H9 (cell line): ENCODE measurements around the gene DCC. TPM values are rescaled to one million over a fixed set of nuclear protein-coding genes. Genes with fewer than 3 reads are reported as not detected.

Source experiments
- DNase-seq: peaks from one replicate; pipeline ENCODE4 v3.0.0-alpha.2; 2017
- H2AFZ ChIP-seq: one replicate; pipeline ENCODE4 v1.6.1; 2013; ENCODE audit warnings: mild to moderate bottlenecking, low read length, control low read depth, moderate library complexity
- H2AK5ac ChIP-seq: 2 replicates; pipeline ENCODE4 v1.6.1; 2013; ENCODE audit warnings: low read length, control low read depth, mixed read lengths; ENCODE audit not compliant: insufficient read length
- H2BK120ac ChIP-seq: one replicate; pipeline ENCODE4 v1.6.1; 2013; ENCODE audit warnings: low read depth, mild to moderate bottlenecking, low read length, control low read depth, inconsistent platforms; ENCODE audit not compliant: poor library complexity, severe bottlenecking
- H2BK12ac ChIP-seq: 2 replicates; pipeline ENCODE4 v1.6.1; 2013; ENCODE audit warnings: low read length, control low read depth, mixed read lengths, low read depth; ENCODE audit not compliant: insufficient read length
- H2BK15ac ChIP-seq: 2 replicates; pipeline ENCODE4 v1.6.1; 2013; ENCODE audit warnings: low read depth, low read length, control low read depth
- H2BK20ac ChIP-seq: one replicate; pipeline ENCODE4 v1.6.1; 2013; ENCODE audit warnings: low read depth, mild to moderate bottlenecking, low read length, control low read depth, inconsistent platforms; ENCODE audit not compliant: poor library complexity, severe bottlenecking
- H2BK5ac ChIP-seq: 2 replicates; pipeline ENCODE4 v1.6.1; 2013; ENCODE audit warnings: low read length, control low read depth, mixed read lengths; ENCODE audit not compliant: insufficient read length
- H3K14ac ChIP-seq: 2 replicates; pipeline ENCODE4 v1.6.1; 2013; ENCODE audit warnings: low read length, control low read depth; ENCODE audit not compliant: insufficient read depth
- H3K18ac ChIP-seq: 2 replicates; pipeline ENCODE4 v1.6.1; 2013; ENCODE audit warnings: low read depth, mild to moderate bottlenecking, mixed read lengths, low read length, control low read depth; ENCODE audit not compliant: insufficient read length
- H3K23ac ChIP-seq: 2 replicates; pipeline ENCODE4 v1.6.1; 2013; ENCODE audit warnings: low read length, control low read depth, mixed read lengths, low read depth; ENCODE audit not compliant: insufficient read length
- H3K23me2 ChIP-seq: 2 replicates; pipeline ENCODE4 v1.6.1; 2013; ENCODE audit warnings: low read depth, mild to moderate bottlenecking, mixed read lengths, low read length, control low read depth; ENCODE audit not compliant: insufficient read length, poor library complexity, severe bottlenecking
- H3K27ac ChIP-seq: 2 replicates; pipeline ENCODE4 v1.5.1; 2013; ENCODE audit warnings: low read length, control low read depth, mixed read lengths, low read depth; ENCODE audit not compliant: insufficient read length
- H3K27me3 ChIP-seq: 2 replicates; pipeline ENCODE4 v1.6.1; 2013; ENCODE audit warnings: low read length, control low read depth, inconsistent platforms; ENCODE audit not compliant: insufficient read depth
- H3K4ac ChIP-seq: 2 replicates; pipeline ENCODE4 v1.6.1; 2013; ENCODE audit warnings: low read depth, mild to moderate bottlenecking, control low read depth, inconsistent platforms, low read length, moderate library complexity
- H3K4me1 ChIP-seq: 2 replicates; pipeline ENCODE4 v1.6.1; 2013; ENCODE audit warnings: low read length, control low read depth, inconsistent platforms; ENCODE audit not compliant: insufficient read depth
- H3K4me2 ChIP-seq: 2 replicates; pipeline ENCODE4 v1.6.1; 2013; ENCODE audit warnings: low read length, control low read depth, mixed read lengths; ENCODE audit not compliant: insufficient read length, insufficient read depth
- H3K56ac ChIP-seq: 2 replicates; pipeline ENCODE4 v1.6.1; 2013; ENCODE audit warnings: low read depth, mild to moderate bottlenecking, mixed read lengths, low read length, control low read depth; ENCODE audit not compliant: insufficient read length
- H3K79me1 ChIP-seq: 2 replicates; pipeline ENCODE4 v1.6.1; 2013; ENCODE audit warnings: low read depth, mild to moderate bottlenecking, moderate library complexity, low read length, control low read depth, inconsistent platforms; ENCODE audit not compliant: insufficient read depth, poor library complexity, severe bottlenecking
- H3K79me2 ChIP-seq: 2 replicates; pipeline ENCODE4 v1.6.1; 2013; ENCODE audit warnings: low read length, control low read depth, inconsistent platforms; ENCODE audit not compliant: insufficient read depth
- H3K9ac ChIP-seq: 2 replicates; pipeline ENCODE4 v1.6.1; 2013; ENCODE audit warnings: low read length, control low read depth, mixed read lengths; ENCODE audit not compliant: insufficient read length; ENCODE audit errors: extremely low read depth
- H3K9me3 ChIP-seq: one replicate; pipeline ENCODE4 v1.6.1; 2013; ENCODE audit warnings: low read depth, low read length, inconsistent platforms; ENCODE audit not compliant: control insufficient read depth
- H3T11ph ChIP-seq: one replicate; pipeline ENCODE4 v1.6.1; 2013; ENCODE audit warnings: mild to moderate bottlenecking, low read length, control low read depth, inconsistent platforms
- H4K20me1 ChIP-seq: one replicate; pipeline ENCODE4 v1.6.1; 2013; ENCODE audit not compliant: control insufficient read depth, insufficient read length, insufficient read depth
- H4K5ac ChIP-seq: 2 replicates; pipeline ENCODE4 v1.6.1; 2013; ENCODE audit warnings: low read depth, mild to moderate bottlenecking, mixed read lengths, low read length, control low read depth; ENCODE audit not compliant: insufficient read length
- H4K8ac ChIP-seq: replicated peaks from 2 replicates; pipeline ENCODE4 v1.6.1; 2013; ENCODE audit warnings: low read length, control low read depth, mixed read lengths, low read depth; ENCODE audit not compliant: insufficient read length
- H4K91ac ChIP-seq: 2 replicates; pipeline ENCODE4 v1.6.1; 2013; ENCODE audit warnings: low read depth, mild to moderate bottlenecking, moderate library complexity, mixed read lengths, low read length, control low read depth; ENCODE audit not compliant: insufficient read length
- H3K27ac Mint-ChIP-seq, 3 experiments: 2 replicates in 2 of 3; 3 replicates in 1 of 3; pipeline ENCODE4 v1.8.0; 2020 to 2021; ENCODE audit warnings: mixed read lengths in 3 of 3, mild to moderate bottlenecking in 1 of 3, moderate library complexity in 1 of 3
- H3K27me3 Mint-ChIP-seq: 2 replicates; pipeline ENCODE4 v1.8.0; 2021; ENCODE audit warnings: low read depth, mild to moderate bottlenecking, moderate library complexity, mixed read lengths
- H3K36me3 Mint-ChIP-seq, 3 experiments: 2 replicates in 2 of 3; 3 replicates in 1 of 3; pipeline ENCODE4 v1.8.0; 2020 to 2021; ENCODE audit warnings: low read depth in 3 of 3, mixed read lengths in 3 of 3; ENCODE audit not compliant: insufficient read depth in 1 of 3
- H3K4me1 Mint-ChIP-seq, 2 experiments: 2 replicates each; pipeline ENCODE4 v1.8.0; 2020; ENCODE audit warnings: mixed read lengths in 2 of 2
- H3K4me3 Mint-ChIP-seq, 2 experiments: 2 replicates in 1 of 2; 3 replicates in 1 of 2; pipeline ENCODE4 v1.8.0; 2020 to 2021; ENCODE audit warnings: mild to moderate bottlenecking in 2 of 2, mixed read lengths in 2 of 2, moderate library complexity in 1 of 2
- H3K9me3 Mint-ChIP-seq, 2 experiments: 2 replicates in 1 of 2; 3 replicates in 1 of 2; pipeline ENCODE4 v1.8.0; 2020; ENCODE audit warnings: mild to moderate bottlenecking in 2 of 2, mixed read lengths in 2 of 2, moderate library complexity in 1 of 2
- CTCF ChIP-seq: fragments of 200-600 bp; sonication (generic); conservative IDR thresholded peaks from 3 replicates; pipeline ENCODE4 v1.8.0; 2021; ENCODE audit warnings: antibody characterized with exemption, mild to moderate bottlenecking
- WGBS: extraction: QIAGEN DNeasy Blood & Tissue Kit; methylation state at CpG from one replicate; pipeline ENCODE4 v1.1.7; 2013; ENCODE audit warnings: missing lambda C conversion rate, low lambda C conversion rate, mixed read lengths; ENCODE audit not compliant: insufficient read length; ENCODE audit errors: extremely low coverage; 5-methylcytosine and 5-hydroxymethylcytosine counted together
- total RNA-seq: library from RNA; stranded (reverse); gene quantifications from 2 replicates; pipeline ENCODE4 v1.2.1, GENCODE V29; 2021

Gene DCC
- total RNA-seq, 1 experiment from 2014 or later = 0.35 TPM

DNA sequence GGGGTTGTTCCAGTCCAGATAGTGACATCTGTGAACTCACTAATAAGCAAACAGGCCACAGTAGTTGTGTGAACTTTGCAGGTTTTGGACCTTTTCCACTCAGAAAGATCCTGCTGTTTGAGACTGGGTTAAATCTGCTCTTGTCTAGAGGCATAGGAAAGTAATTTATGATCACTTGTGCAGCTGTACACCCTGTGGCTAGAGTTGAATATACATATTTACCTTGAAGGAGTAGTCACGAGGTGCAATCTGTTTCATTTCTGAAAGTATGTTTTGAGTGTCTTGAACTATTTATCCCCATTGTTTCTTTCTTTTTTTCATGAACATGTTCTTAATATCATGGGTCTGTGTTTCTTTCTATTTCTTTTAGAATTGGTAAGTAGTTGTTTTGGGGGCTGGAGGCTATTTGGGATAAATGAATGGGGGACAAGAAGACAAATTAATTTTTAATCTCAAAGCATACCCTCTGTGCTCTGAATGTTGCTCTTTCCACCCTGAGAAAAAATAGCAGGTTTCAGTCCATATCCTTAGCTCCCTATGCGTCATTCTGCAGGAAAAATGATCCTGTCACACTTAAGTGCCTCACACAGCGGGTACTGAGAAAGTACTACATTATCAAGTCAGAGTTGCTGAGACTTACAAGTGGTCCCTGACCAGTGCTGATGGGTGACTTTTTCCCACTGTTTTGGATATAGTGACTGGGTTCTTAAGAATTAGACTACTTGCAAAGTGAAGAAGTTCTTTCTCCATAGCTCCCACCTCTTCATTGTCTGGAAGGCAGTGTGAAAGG, 28.2 kb downstream of the DCC start:
- DNase-seq = no peak
- H2BK5ac ChIP-seq = no peak overlapping the region
- H3K27ac Mint-ChIP-seq = no peak overlapping the region
- no peaks in the 10 kb centered on the region for H3K27me3 ChIP-seq
- no peaks in the 10 kb centered on the region for H4K20me1 ChIP-seq
- no peaks in the 10 kb centered on the region for H3K79me1 ChIP-seq
- no peaks in the 10 kb centered on the region; the same call in 1 of the 2 replicates for H3K27me3 Mint-ChIP-seq
- no peak overlapping the region for H3K4me3 Mint-ChIP-seq
- no peak overlapping the region for H4K8ac ChIP-seq
- no peak overlapping the region for H4K5ac ChIP-seq
- no peaks in the 10 kb centered on the region for H3K9me3 ChIP-seq
- H4K91ac ChIP-seq = no peak overlapping the region
- H2BK120ac ChIP-seq = no peak overlapping the region
- no peaks in the 10 kb centered on the region; a peak in 1 of 7 replicates for H3K36me3 Mint-ChIP-seq
- no peaks in the 10 kb centered on the region for H3K23me2 ChIP-seq
- H3K9ac ChIP-seq = no peak overlapping the region
- no peaks in the 10 kb centered on the region for H3K79me2 ChIP-seq
- no peak overlapping the region for H2BK12ac ChIP-seq
- H3K27ac ChIP-seq = no peak overlapping the region
- no peak overlapping the region for H3K4me2 ChIP-seq
- H3K56ac ChIP-seq = no peak overlapping the region
- H2AK5ac ChIP-seq = no peak overlapping the region
- peaks cover 0 to 4% of the 10 kb centered on the region in 2 experiments; a peak in 1 of 5 replicates for H3K9me3 Mint-ChIP-seq
- H3K14ac ChIP-seq = no peak overlapping the region
- H2BK20ac ChIP-seq = no peak overlapping the region
- WGBS = no CpG with 5 or more reads among the region's 3 CpGs
- no peak overlapping the region for H3T11ph ChIP-seq
- no peak overlapping the region for H3K18ac ChIP-seq
- H3K23ac ChIP-seq = no peak overlapping the region
- H3K4ac ChIP-seq = no peak overlapping the region
- no peak for TF ChIP-seq CTCF
- no peak overlapping the region for H2AFZ ChIP-seq
- no peak overlapping the region for H2BK15ac ChIP-seq
- H3K4me1 Mint-ChIP-seq = peaks cover 5% of the 10 kb centered on the region in 2 experiments
- H3K4me1 ChIP-seq = no peaks in the 10 kb centered on the region
